Testis (tissue), 3 donors: ENCODE measurements around the gene MRPS33. TPM values are rescaled to one million over a fixed set of nuclear protein-coding genes. Genes with fewer than 3 reads are reported as not detected.

ENCODE experiments used
- DNase-seq: peaks from one replicate; pipeline ENCODE4 v3.0.0-alpha.2; 2019
- H3K27ac ChIP-seq, 2 donors: fragments of 200-600 bp; sonication (generic); one replicate each; pipeline ENCODE4 v1.5.1; 2019
- H3K27me3 ChIP-seq: fragments of 200-600 bp; sonication (generic); one replicate; pipeline ENCODE4 v1.5.1; 2019
- H3K36me3 ChIP-seq: fragments of 200-600 bp; sonication (generic); one replicate; pipeline ENCODE4 v1.5.1; 2017; ENCODE audit warnings: low read depth; ENCODE audit errors: missing control alignments
- H3K4me1 ChIP-seq: fragments of 200-600 bp; sonication (generic); one replicate; pipeline ENCODE4 v1.5.1; 2019
- H3K4me3 ChIP-seq, 2 donors: fragments of 200-600 bp; sonication (generic); one replicate each; pipeline ENCODE4 v1.5.1; 2017 to 2019
- H3K9me3 ChIP-seq: fragments of 200-600 bp; sonication (generic); one replicate; pipeline ENCODE4 v1.5.1; 2017
- POLR2A ChIP-seq: fragments of 450-650 bp; IDR thresholded peaks from one replicate; pipeline ENCODE4 v1.6.1; 2017; ENCODE audit warnings: antibody characterized with exemption, mild to moderate bottlenecking, moderate library complexity
- WGBS, 2 donors: methylation state at CpG; one replicate each; pipeline ENCODE4 v1.1.5; 2018; 5-methylcytosine and 5-hydroxymethylcytosine counted together
- intact Hi-C: fragments of 100-400 bp; cut with DNase I; formaldehyde crosslinking; loops from one replicate; pipeline ENCODE4 v1.15.1; 2023; ENCODE audit warnings: low total_unique reads
- polyA plus RNA-seq: library from polyadenylated mRNA; stranded (reverse); fragments of 350-450 nt; fragmentation: Illumina TruSeq; extraction: RNeasy Lipid Tissue Mini Kit (QIAGEN cat#74804); gene quantifications from one replicate; pipeline ENCODE4 v1.2.3, GENCODE V29; 2014; ENCODE audit warnings: low read depth, low replicate concordance; ENCODE audit not compliant: insufficient read depth
- total RNA-seq, 2 donors: library from RNA; depleted of rRNA; stranded (reverse); fragments of >200 nt; gene quantifications; one replicate each; pipeline ENCODE4 v1.2.3, GENCODE V29; 2016
- TF ChIP-seq, protein P1 (sequence below), 3 experiments: fragments of 450-650 bp in 2 of 3; fragments of 200-600 bp in 1 of 3; sonication (generic) in 1 of 3; IDR thresholded peaks; one replicate each; pipeline ENCODE4 v1.5.1; 2016 to 2019; ENCODE audit warnings: antibody characterized with exemption in 3 of 3, mild to moderate bottlenecking in 2 of 3, moderate library complexity in 1 of 3

Gene MRPS33
- total and polyA plus RNA-seq, 3 donors from 2014 or later, result 28.8 to 114 (median 31.9) TPM

DNA sequence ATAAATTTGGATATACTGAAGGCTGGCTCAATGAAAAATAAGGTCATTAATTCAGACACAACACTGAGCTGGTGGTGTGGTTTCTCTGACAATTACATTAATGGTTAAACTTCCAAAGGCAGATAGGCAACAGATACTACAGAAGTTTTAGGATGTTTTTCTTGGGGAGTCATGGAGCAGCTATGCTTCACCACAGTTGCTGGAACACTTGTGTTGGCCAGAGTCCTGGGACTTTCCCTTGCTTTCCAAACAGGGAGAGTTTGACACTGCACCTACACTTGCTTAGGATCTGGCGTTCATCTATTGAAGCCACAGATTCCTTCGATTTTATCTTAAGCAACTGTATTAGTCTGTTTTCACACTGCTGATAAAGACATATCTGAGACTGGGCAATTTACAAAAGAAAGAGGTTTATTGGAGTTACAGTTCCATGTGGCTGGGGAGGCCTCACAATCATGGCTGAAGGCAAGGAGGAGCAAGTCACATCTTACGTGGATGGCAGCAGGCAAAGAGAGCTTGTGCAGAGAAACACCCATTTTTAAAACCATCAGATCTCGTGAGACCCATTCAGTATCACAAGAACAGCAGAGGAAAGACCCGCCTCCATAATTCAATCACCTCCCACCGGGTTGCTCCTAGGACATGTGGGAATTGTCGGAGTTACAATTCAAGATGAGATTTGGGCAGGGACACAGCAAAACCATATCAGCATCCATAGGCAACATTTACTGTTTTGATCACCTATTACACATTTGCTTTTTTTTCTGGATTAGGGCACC is 31.3 kb upstream of the MRPS33 start:
- DNase-seq, result no peak
- Histone ChIP-seq H3K27ac (no peak overlapping the region), H3K4me1 (no peaks in the 10 kb centered on the region), H3K36me3 (no peaks in the 10 kb centered on the region), H3K27me3 (no peaks in the 10 kb centered on the region), H3K4me3 (no peak overlapping the region), H3K9me3 (no peaks in the 10 kb centered on the region)
- 83 to 85% methylated on average over 7 of the region's 7 CpGs for WGBS, 2 donors
- intact Hi-C loops, result no loop called here
- no peak for TF ChIP-seq POLR2A
- TF ChIP-seq, protein P1, sequence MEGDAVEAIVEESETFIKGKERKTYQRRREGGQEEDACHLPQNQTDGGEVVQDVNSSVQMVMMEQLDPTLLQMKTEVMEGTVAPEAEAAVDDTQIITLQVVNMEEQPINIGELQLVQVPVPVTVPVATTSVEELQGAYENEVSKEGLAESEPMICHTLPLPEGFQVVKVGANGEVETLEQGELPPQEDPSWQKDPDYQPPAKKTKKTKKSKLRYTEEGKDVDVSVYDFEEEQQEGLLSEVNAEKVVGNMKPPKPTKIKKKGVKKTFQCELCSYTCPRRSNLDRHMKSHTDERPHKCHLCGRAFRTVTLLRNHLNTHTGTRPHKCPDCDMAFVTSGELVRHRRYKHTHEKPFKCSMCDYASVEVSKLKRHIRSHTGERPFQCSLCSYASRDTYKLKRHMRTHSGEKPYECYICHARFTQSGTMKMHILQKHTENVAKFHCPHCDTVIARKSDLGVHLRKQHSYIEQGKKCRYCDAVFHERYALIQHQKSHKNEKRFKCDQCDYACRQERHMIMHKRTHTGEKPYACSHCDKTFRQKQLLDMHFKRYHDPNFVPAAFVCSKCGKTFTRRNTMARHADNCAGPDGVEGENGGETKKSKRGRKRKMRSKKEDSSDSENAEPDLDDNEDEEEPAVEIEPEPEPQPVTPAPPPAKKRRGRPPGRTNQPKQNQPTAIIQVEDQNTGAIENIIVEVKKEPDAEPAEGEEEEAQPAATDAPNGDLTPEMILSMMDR (IDR thresholded peaks at IDR 0.05), result no peak

DNA sequence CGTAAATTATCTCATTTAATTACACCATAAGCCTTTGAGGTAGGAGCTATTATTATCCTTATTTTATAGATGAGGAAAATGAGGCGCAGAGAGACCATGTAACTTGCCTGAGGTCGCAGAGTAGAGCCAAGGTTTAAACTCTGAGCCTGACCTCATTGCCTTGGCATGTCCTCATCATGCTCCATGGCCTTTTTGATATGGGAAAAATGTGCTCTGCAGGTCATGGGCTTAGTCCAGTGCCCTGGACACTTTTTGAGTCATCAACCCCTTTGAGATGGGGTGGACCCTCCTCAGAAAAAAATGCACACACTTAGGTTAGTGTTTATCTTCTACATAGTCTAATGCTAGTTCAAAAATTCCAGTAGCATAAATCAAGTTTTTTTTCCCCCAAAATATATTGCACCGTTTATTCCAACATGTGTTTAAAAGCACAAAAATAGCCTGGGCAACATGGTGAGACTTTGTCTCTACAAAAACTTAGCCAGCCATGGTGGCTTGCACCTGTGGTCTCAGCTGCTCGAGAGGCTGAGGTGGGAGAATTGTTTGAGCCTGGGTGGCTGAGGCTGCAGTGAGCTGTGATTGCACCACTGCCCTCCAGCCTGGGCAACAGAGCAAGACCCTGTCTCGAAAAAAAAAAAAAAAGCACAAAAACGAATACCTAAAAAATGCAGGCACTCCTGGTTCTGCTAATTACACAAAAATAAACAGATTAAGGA is 30.5 kb upstream of the MRPS33 start:
- intact Hi-C loops, result no loop called here
- Histone ChIP-seq H3K4me3 (no peak overlapping the region), H3K27ac (no peak overlapping the region), H3K36me3 (no peaks in the 10 kb centered on the region), H3K27me3 (no peaks in the 10 kb centered on the region), H3K4me1 (no peaks in the 10 kb centered on the region), H3K9me3 (no peaks in the 10 kb centered on the region)
- DNase-seq, result no peak
- TF ChIP-seq, protein P1 (IDR thresholded peaks at IDR 0.05), result no peak
- no peak for TF ChIP-seq POLR2A
- 53 to 57% methylated on average over 7 of the region's 7 CpGs for WGBS, 2 donors

DNA sequence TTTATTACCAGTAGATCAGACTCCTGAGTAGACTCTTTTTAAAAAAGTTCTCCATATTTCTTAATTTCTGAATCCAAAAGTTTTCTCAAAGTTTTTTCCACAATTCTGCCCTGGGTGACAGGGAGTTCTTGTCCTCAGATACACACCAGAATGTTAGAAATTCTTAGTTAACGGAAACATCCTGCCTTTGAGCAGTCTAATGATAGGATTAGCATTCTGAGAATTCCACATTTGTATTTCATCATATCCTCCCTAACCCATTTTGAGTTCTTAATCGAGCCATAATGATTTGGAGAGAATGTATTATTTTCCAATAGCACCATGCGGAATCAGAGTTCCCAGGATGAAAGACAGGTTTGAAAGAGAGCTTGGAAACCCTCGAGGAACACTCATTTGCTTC is 28.9 kb upstream of the MRPS33 start:
- intact Hi-C loops, result no loop called here
- H3K4me3 ChIP-seq, result no peak overlapping the region
- no peaks in the 10 kb centered on the region for H3K27me3 ChIP-seq
- H3K9me3 ChIP-seq, result no peaks in the 10 kb centered on the region
- WGBS, 2 donors, result 79 to 81% methylated on average over 4 of the region's 4 CpGs
- H3K4me1 ChIP-seq, result no peaks in the 10 kb centered on the region
- DNase-seq, result no peak
- no peak for TF ChIP-seq POLR2A
- TF ChIP-seq, protein P1 (IDR thresholded peaks at IDR 0.05), result no peak
- no peak overlapping the region for H3K27ac ChIP-seq
- H3K36me3 ChIP-seq, result no peaks in the 10 kb centered on the region

DNA sequence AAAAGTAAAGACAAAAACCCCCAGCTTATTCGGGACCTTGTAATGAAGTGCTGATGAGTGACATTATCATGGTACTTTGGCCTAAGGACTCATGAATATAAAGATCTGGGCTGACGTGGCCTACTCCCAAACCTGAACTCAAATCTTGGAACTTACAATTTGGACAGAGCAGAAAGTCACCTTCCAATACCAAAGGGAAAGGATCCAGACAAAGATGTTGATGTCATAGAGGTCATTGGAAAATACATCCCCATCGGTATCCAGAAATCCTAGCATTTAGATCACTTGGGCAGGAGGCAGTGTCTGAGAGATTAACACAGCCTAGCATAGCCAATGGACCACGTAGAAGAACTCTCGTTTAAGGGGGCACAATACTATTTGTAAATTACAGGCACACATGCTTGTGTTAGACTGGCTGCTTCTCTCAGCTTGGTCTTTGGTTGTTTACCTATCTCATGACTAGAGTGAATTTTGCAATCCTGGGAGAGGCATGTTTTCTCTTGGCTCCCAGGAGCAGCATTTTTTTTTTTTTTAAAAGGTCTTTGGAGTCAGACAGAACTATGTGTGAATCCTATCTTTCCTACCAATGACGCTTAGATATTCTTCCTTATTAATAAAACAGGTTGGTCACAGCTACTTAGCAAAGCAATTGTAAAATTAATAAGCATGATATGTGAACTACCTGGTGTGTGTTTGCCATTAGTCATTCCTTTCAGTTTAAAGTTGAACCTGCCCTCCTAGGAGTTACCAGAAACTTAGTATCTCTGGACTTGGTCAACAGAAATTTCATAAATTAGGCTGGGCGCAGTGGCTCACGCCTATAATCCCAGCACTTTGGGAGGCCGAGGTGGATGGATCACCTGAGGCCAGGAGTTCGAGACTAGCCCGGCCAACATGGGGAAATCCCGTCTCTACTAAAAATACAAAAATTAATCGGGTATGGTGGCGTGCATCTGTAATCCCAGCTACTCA is 27.8 kb upstream of the MRPS33 start:
- H3K36me3 ChIP-seq, result no peaks in the 10 kb centered on the region
- WGBS, 2 donors, result 86 to 89% methylated on average over 14 of the region's 14 CpGs
- H3K27ac ChIP-seq, result no peak overlapping the region
- intact Hi-C loops, result no loop called here
- TF ChIP-seq POLR2A, result no peak
- TF ChIP-seq, protein P1 (IDR thresholded peaks at IDR 0.05), result no peak
- no peaks in the 10 kb centered on the region for H3K4me1 ChIP-seq
- no peaks in the 10 kb centered on the region for H3K27me3 ChIP-seq
- no peaks in the 10 kb centered on the region for H3K9me3 ChIP-seq
- DNase-seq, result no peak
- no peak overlapping the region for H3K4me3 ChIP-seq
